GM23338 (cell line): Measurements from ENCODE around the gene NTN3.

Experiments
- CREB1 ChIP-seq: fragments of 250-450 bp; sonication (Bioruptor Pico); IDR thresholded peaks from 2 replicates; pipeline ENCODE4 v1.5.0; 2020; ENCODE audit warnings: low read depth, mild to moderate bottlenecking, moderate library complexity
- EZH2 ChIP-seq: fragments of 200-600 bp; sonication (generic); IDR thresholded peaks from one replicate; pipeline ENCODE4 v1.8.0; 2017; ENCODE audit warnings: antibody characterized with exemption, mild to moderate bottlenecking, low read depth; ENCODE audit not compliant: unreplicated experiment
- EZH2phosphoT487 ChIP-seq: fragments of 200-600 bp; sonication (generic); IDR thresholded peaks from one replicate; pipeline ENCODE4 v1.8.1; 2018; ENCODE audit warnings: antibody characterized with exemption; ENCODE audit not compliant: unreplicated experiment
- JUNB ChIP-seq: IDR thresholded peaks from one replicate; pipeline ENCODE4 v1.6.1; 2016; ENCODE audit warnings: antibody characterized with exemption; ENCODE audit not compliant: unreplicated experiment
- NANOG ChIP-seq: IDR thresholded peaks from 2 replicates; pipeline ENCODE4 v1.6.1; 2016; ENCODE audit warnings: antibody characterized with exemption, borderline replicate concordance
- POLR2AphosphoS5 ChIP-seq: IDR thresholded peaks from 2 replicates; pipeline ENCODE4 v1.6.1; 2016; ENCODE audit warnings: antibody characterized with exemption, low read depth
- TF ChIP-seq, protein P1 (sequence below), 2 experiments: fragments of 200-600 bp in 1 of 2; sonication (generic) in 1 of 2; conservative IDR thresholded peaks; 2 replicates each; pipeline versions ENCODE4 v1.5.1 to v1.6.1; 2016 to 2017; ENCODE audit warnings: antibody characterized with exemption in 2 of 2, low read depth in 2 of 2, mild to moderate bottlenecking in 2 of 2, moderate library complexity in 1 of 2
- TF ChIP-seq, protein P2 (sequence below): IDR thresholded peaks from one replicate; pipeline ENCODE4 v1.6.1; 2018; ENCODE audit warnings: antibody characterized with exemption; ENCODE audit not compliant: unreplicated experiment
- TF ChIP-seq, protein P3 (sequence below): IDR thresholded peaks from 2 replicates; pipeline ENCODE4 v1.6.1; 2016; ENCODE audit warnings: antibody characterized with exemption

DNA sequence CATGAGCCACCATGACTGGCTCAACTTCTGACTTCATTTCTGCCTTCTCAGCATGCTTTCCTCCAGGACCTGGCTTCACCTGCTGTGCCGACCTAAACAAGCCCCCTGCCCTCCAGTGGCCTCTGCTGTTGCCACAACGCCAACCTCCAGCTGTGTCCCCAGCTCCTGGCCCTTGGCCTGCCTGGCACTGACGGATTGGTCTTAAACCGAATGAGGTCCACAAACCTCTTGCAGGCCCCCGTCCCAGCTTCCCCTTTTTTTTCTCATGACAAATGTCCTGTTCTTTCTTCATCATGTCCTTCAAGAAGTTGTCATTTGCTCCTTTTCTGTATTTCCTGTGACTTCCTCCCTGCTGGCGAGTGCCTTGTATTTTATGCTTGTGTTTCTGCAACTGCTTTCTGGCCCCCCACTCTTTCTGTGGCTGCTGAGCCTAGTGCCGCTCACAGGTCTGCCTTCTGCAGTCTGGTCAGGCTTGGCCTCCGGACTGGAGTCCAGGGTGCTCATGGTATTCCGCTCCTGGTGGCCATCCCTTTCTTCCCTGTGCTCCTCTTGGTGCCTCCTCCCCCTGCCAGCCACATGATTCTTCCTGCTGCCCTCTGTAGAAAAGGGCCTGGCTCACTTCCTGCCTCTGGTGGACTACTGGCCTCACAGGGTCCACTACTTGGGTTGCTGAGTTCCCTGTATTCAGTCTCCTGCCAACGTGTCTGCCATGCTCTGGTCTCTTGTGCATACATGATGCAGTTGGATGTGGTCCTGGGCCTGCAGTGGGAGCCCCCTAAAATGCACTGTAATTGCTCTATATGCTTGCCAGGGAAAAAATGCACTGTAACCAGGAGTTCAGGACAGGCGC lies 45.5 kb downstream of the NTN3 start:
- TF ChIP-seq, protein P1, sequence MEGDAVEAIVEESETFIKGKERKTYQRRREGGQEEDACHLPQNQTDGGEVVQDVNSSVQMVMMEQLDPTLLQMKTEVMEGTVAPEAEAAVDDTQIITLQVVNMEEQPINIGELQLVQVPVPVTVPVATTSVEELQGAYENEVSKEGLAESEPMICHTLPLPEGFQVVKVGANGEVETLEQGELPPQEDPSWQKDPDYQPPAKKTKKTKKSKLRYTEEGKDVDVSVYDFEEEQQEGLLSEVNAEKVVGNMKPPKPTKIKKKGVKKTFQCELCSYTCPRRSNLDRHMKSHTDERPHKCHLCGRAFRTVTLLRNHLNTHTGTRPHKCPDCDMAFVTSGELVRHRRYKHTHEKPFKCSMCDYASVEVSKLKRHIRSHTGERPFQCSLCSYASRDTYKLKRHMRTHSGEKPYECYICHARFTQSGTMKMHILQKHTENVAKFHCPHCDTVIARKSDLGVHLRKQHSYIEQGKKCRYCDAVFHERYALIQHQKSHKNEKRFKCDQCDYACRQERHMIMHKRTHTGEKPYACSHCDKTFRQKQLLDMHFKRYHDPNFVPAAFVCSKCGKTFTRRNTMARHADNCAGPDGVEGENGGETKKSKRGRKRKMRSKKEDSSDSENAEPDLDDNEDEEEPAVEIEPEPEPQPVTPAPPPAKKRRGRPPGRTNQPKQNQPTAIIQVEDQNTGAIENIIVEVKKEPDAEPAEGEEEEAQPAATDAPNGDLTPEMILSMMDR (conservative IDR thresholded peaks at IDR 0.05; ENCODE audit: low read depth in 2 of 2), result no peak
- TF ChIP-seq, protein P2, sequence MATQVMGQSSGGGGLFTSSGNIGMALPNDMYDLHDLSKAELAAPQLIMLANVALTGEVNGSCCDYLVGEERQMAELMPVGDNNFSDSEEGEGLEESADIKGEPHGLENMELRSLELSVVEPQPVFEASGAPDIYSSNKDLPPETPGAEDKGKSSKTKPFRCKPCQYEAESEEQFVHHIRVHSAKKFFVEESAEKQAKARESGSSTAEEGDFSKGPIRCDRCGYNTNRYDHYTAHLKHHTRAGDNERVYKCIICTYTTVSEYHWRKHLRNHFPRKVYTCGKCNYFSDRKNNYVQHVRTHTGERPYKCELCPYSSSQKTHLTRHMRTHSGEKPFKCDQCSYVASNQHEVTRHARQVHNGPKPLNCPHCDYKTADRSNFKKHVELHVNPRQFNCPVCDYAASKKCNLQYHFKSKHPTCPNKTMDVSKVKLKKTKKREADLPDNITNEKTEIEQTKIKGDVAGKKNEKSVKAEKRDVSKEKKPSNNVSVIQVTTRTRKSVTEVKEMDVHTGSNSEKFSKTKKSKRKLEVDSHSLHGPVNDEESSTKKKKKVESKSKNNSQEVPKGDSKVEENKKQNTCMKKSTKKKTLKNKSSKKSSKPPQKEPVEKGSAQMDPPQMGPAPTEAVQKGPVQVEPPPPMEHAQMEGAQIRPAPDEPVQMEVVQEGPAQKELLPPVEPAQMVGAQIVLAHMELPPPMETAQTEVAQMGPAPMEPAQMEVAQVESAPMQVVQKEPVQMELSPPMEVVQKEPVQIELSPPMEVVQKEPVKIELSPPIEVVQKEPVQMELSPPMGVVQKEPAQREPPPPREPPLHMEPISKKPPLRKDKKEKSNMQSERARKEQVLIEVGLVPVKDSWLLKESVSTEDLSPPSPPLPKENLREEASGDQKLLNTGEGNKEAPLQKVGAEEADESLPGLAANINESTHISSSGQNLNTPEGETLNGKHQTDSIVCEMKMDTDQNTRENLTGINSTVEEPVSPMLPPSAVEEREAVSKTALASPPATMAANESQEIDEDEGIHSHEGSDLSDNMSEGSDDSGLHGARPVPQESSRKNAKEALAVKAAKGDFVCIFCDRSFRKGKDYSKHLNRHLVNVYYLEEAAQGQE, result no peak
- TF ChIP-seq EZH2, result no peak
- no peak for TF ChIP-seq POLR2AphosphoS5
- no peak for TF ChIP-seq JUNB
- TF ChIP-seq, protein P3, sequence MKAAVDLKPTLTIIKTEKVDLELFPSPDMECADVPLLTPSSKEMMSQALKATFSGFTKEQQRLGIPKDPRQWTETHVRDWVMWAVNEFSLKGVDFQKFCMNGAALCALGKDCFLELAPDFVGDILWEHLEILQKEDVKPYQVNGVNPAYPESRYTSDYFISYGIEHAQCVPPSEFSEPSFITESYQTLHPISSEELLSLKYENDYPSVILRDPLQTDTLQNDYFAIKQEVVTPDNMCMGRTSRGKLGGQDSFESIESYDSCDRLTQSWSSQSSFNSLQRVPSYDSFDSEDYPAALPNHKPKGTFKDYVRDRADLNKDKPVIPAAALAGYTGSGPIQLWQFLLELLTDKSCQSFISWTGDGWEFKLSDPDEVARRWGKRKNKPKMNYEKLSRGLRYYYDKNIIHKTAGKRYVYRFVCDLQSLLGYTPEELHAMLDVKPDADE, result no peak
- no peak for TF ChIP-seq EZH2phosphoT487
- no peak for TF ChIP-seq NANOG
- no peak for TF ChIP-seq CREB1 (CRISPR knock-in tag)
